NT2/D1 (cell line): ENCODE data around the gene SETMAR.

Source experiments
- DNase-seq: peaks from one replicate; pipeline ENCODE4 v3.0.0-alpha.2; 2011; ENCODE audit warnings: low read depth, low spot score
- H3K27me3 ChIP-seq: 2 replicates; pipeline ENCODE4 v1.6.0; 2011; ENCODE audit warnings: mild to moderate bottlenecking; ENCODE audit not compliant: insufficient read length, insufficient read depth
- H3K36me3 ChIP-seq: 2 replicates; pipeline ENCODE4 v1.6.1; 2011; ENCODE audit warnings: mild to moderate bottlenecking, low read length, mixed read lengths; ENCODE audit not compliant: insufficient read depth, insufficient read length
- H3K4me1 ChIP-seq: 2 replicates; pipeline ENCODE4 v1.5.1; 2011; ENCODE audit not compliant: insufficient read depth, insufficient read length
- H3K4me3 ChIP-seq: 2 replicates; pipeline ENCODE4 v1.5.1; 2011; ENCODE audit warnings: low read depth; ENCODE audit not compliant: insufficient read length
- H3K9ac ChIP-seq: 2 replicates; pipeline ENCODE4 v1.6.0; 2011; ENCODE audit warnings: low read depth; ENCODE audit not compliant: insufficient read length
- H3K9me3 ChIP-seq: 2 replicates; pipeline ENCODE4 v1.5.1; 2011; ENCODE audit warnings: mild to moderate bottlenecking, low read length; ENCODE audit not compliant: insufficient read depth
- SUZ12 ChIP-seq: IDR thresholded peaks from 2 replicates; pipeline ENCODE4 v1.6.1; 2011; ENCODE audit not compliant: insufficient read length, insufficient read depth; ENCODE audit errors: extremely low read depth
- YY1 ChIP-seq: IDR thresholded peaks from 2 replicates; pipeline ENCODE4 v1.6.1; 2011; ENCODE audit not compliant: insufficient read length, insufficient read depth
- ZNF274 ChIP-seq: IDR thresholded peaks from 2 replicates; pipeline ENCODE4 v1.6.1; 2011; ENCODE audit warnings: mild to moderate bottlenecking, low read depth, low read length

The SETMAR gene

GRCh38 chr3:4355401-4356219, 52.4 kb downstream of the SETMAR start:
- Histone ChIP-seq H3K9me3 (no peaks in the 10 kb centered on the region), H3K4me1 (no peaks in the 10 kb centered on the region), H3K27me3 (no peaks in the 10 kb centered on the region), H3K4me3 (no peak overlapping the region), H3K9ac (no peak overlapping the region), H3K36me3 (no peaks in the 10 kb centered on the region)
- TF ChIP-seq ZNF274 (no peak), YY1 (no peak), SUZ12 (no peak)
- no peak for DNase-seq

DNA sequence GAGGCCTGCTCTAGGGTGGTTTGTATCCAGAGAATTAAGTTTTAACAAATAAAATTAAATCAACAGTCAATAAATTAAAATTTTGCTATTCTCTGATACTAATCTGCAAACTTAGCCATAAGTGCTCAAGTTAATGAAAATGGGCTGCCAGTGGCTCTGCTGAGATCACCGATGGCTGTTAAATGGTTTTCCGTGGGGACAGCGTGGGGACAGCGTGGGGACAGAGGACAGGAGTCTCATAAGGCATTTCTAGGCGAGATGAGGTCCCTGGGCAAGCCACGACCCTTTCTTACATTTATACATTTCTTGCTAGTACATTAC, 53.0 kb downstream of the SETMAR start:
- no peak for DNase-seq

GRCh38 chr3:4356546-4357410, 53.6 kb downstream of the SETMAR start:
- Histone ChIP-seq H3K36me3 (peaks cover 2% of the 10 kb centered on the region), H3K27me3 (no peaks in the 10 kb centered on the region), H3K9me3 (no peaks in the 10 kb centered on the region), H3K9ac (no peak overlapping the region), H3K4me3 (no peak overlapping the region), H3K4me1 (no peaks in the 10 kb centered on the region)
- no peak for DNase-seq
- TF ChIP-seq ZNF274: no peak
- TF ChIP-seq YY1: no peak
- no peak for TF ChIP-seq SUZ12

More for the DNA sequence above, 53.0 kb downstream of the SETMAR start:
- Histone ChIP-seq H3K4me1 (no peaks in the 10 kb centered on the region), H3K36me3 (no peaks in the 10 kb centered on the region), H3K4me3 (no peak overlapping the region), H3K9me3 (no peaks in the 10 kb centered on the region), H3K27me3 (no peaks in the 10 kb centered on the region), H3K9ac (no peak overlapping the region)
- no peak for TF ChIP-seq ZNF274
- no peak for TF ChIP-seq SUZ12

- Histone ChIP-seq H3K9me3 (no peaks in the 10 kb centered on the region), H3K36me3 (peaks cover 5% of the 10 kb centered on the region), H3K9ac (no peak overlapping the region), H3K4me1 (no peaks in the 10 kb centered on the region), H3K4me3 (no peak overlapping the region), H3K27me3 (no peaks in the 10 kb centered on the region)
- TF ChIP-seq SUZ12: no peak
- no peak for TF ChIP-seq YY1
- TF ChIP-seq ZNF274: no peak
- DNase-seq: no peak
Measured at GRCh38 chr3:4358273-4358672, 55.1 kb downstream of the SETMAR start.

- H3K4me3 ChIP-seq: no peak overlapping the region
- no peak overlapping the region for H3K9ac ChIP-seq
- no peak for TF ChIP-seq SUZ12
- no peak for TF ChIP-seq YY1
- no peak for TF ChIP-seq ZNF274
- H3K4me1 ChIP-seq: no peaks in the 10 kb centered on the region
- no peak for DNase-seq
- peaks cover 5% of the 10 kb centered on the region for H3K36me3 ChIP-seq
- no peaks in the 10 kb centered on the region for H3K9me3 ChIP-seq
- H3K27me3 ChIP-seq: no peaks in the 10 kb centered on the region
Measured at GRCh38 chr3:4359805-4360502, 56.8 kb downstream of the SETMAR start.

DNA sequence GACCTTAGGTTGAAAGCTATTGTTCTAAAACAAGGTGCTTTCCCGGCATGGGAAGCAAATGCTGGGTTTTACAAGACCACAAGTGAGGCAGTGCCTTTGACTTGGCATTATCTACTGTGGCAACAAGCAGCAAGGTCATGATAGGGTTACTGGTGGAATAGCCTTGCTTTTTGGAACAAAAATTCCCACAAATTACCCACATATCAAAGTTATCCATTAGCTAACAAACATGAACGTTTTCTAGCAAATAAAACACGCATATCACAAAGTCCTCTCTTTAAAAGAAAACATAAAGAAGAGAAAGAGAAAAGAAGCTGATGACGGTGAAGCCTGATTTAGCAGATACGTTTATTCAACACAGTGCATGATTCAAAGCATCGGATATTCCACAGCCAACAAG, 57.6 kb downstream of the SETMAR start:
- Histone ChIP-seq H3K9ac (no peak overlapping the region), H3K4me1 (no peaks in the 10 kb centered on the region), H3K4me3 (no peak overlapping the region), H3K27me3 (no peaks in the 10 kb centered on the region), H3K9me3 (no peaks in the 10 kb centered on the region), H3K36me3 (peaks cover 5% of the 10 kb centered on the region)
- TF ChIP-seq ZNF274 (no peak), SUZ12 (no peak), YY1 (no peak)
- no peak for DNase-seq

DNA sequence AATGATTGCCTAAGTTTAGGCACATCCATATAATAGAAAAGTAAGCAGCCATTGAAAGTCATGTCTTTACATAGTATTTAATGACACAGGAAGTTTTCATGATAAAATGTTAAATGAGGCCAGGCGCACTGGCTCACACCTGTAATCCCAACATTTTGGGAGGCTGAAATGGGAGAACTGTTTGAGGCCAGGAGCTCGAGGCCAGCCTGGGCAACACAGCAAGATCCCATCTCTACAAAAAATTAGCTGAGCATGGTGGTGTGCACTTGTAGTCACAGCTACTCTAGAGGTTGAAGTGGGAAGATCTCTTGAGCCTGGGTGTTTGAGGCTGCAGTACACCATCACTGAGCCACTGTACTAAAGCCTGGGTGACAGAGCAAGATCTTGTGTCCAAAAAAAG, 59.4 kb downstream of the SETMAR start:
- Histone ChIP-seq H3K9ac (no peak overlapping the region), H3K4me3 (no peak overlapping the region), H3K36me3 (peaks cover 5% of the 10 kb centered on the region), H3K27me3 (no peaks in the 10 kb centered on the region), H3K4me1 (no peaks in the 10 kb centered on the region), H3K9me3 (no peaks in the 10 kb centered on the region)
- TF ChIP-seq YY1 (no peak), SUZ12 (no peak), ZNF274 (no peak)
- DNase-seq: no peak
